ENCODE data around the gene FAM221A.

DNA sequence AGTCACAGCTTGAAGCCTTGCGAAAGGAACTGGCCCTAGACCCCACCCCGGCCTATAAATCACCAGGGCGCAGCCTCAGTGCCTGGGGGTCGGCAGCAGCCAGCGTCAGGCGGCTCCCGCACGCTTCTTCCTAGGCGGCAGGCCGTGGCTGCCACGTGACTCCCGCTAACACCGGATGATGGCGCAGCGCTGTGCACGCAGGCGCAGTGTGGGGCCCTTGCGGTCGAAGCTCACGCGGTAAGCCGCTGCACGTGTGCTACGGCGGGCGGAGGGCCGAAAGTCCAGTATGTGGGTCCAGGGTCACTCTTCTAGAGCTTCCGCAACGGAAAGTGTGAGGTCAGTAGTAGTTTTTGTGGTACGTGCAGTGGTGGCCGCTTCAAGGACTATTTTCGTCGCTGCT lies 30.0 kb downstream of the FAM221A start, which contains the start of gene STK31:
- TF ChIP-seq, protein P1, sequence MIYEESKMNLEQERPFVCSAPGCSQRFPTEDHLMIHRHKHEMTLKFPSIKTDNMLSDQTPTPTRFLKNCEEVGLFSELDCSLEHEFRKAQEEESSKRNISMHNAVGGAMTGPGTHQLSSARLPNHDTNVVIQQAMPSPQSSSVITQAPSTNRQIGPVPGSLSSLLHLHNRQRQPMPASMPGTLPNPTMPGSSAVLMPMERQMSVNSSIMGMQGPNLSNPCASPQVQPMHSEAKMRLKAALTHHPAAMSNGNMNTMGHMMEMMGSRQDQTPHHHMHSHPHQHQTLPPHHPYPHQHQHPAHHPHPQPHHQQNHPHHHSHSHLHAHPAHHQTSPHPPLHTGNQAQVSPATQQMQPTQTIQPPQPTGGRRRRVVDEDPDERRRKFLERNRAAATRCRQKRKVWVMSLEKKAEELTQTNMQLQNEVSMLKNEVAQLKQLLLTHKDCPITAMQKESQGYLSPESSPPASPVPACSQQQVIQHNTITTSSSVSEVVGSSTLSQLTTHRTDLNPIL (CRISPR knock-in tag; IDR thresholded peaks at IDR 0.05; ENCODE audit: low read depth) = no peak
- TF ChIP-seq PPARA (CRISPR knock-in tag; IDR thresholded peaks at IDR 0.05; ENCODE audit: borderline replicate concordance) = no peak
- no peak for TF ChIP-seq ESRRG (CRISPR knock-in tag; IDR thresholded peaks at IDR 0.05)
- no peak for TF ChIP-seq GLIS3 (CRISPR knock-in tag; IDR thresholded peaks at IDR 0.05)

Measured in SK-N-SH treated with all-trans-retinoic acid at 6 μM for 48 hours (cell line).